HepG2 (cell line): ENCODE measurements around the gene RAD54L. TPM values are rescaled to one million over a fixed set of nuclear protein-coding genes. Genes with fewer than 3 reads are reported as not detected.
A peak's percentile ranks its signal among the peaks of the same experiment; 100 is the strongest.

ENCODE experiments used
- ADNP ChIP-seq: sonication (generic); formaldehyde crosslinking; IDR thresholded peaks from 2 replicates; pipeline ENCODE4 v1.4.0; 2020; ENCODE audit warnings: missing genetic modification reagents
- ATF1 ChIP-seq: IDR thresholded peaks from 2 replicates; pipeline ENCODE4 v1.6.1; 2016; ENCODE audit warnings: mild to moderate bottlenecking, control low read depth
- ATM ChIP-seq: fragments of 450-650 bp; IDR thresholded peaks from 2 replicates; pipeline ENCODE4 v1.7.1; 2017; ENCODE audit warnings: mild to moderate bottlenecking, borderline replicate concordance
- FOXK1 ChIP-seq: sonication (generic); formaldehyde crosslinking; IDR thresholded peaks from 2 replicates; pipeline ENCODE4 v1.4.0; 2020; ENCODE audit warnings: low read depth, missing genetic modification reagents, borderline replicate concordance
- GLI4 ChIP-seq: sonication (generic); formaldehyde crosslinking; IDR thresholded peaks from 2 replicates; pipeline ENCODE4 v1.5.1; 2020; ENCODE audit warnings: missing genetic modification reagents, mild to moderate bottlenecking, moderate library complexity, borderline replicate concordance
- HNRNPUL1 ChIP-seq: fragments of 200-400 bp; formaldehyde crosslinking; IDR thresholded peaks from 2 replicates; pipeline ENCODE4 v1.6.1; 2017; ENCODE audit warnings: low read depth, mild to moderate bottlenecking, low read length, moderate library complexity
- ISL2 ChIP-seq: sonication (generic); formaldehyde crosslinking; IDR thresholded peaks from 2 replicates; pipeline ENCODE4 v1.5.0; 2020; ENCODE audit warnings: missing genetic modification reagents
- SMAD1 ChIP-seq: sonication (generic); formaldehyde crosslinking; IDR thresholded peaks from 2 replicates; pipeline ENCODE4 v1.4.0; 2020; ENCODE audit warnings: missing genetic modification reagents, low read depth, mild to moderate bottlenecking, borderline replicate concordance
- ZBTB7A ChIP-seq: sonication (generic); formaldehyde crosslinking; IDR thresholded peaks from 2 replicates; pipeline ENCODE4 v1.8.0; 2022; ENCODE audit warnings: mild to moderate bottlenecking, missing genetic modification reagents
- polyA plus RNA-seq, 8 experiments: library from polyadenylated mRNA; depleted of rRNA in 3 of 8; stranded (reverse) in 7 of 8; unstranded in 1 of 8; fragments of >200 nt; fragmentation: Illumina TruSeq in 4 of 8; extraction: Trizol in 4 of 8; gene quantifications; 2 replicates each; pipeline versions ENCODE4 v1.2.1 to v1.2.3, GENCODE V29; 2011 to 2016; ENCODE audit warnings: low read depth in 4 of 8, missing spikeins in 1 of 8, mixed read lengths in 1 of 8; ENCODE audit not compliant: insufficient read depth in 1 of 8
- total RNA-seq, 5 experiments: library from RNA; depleted of rRNA; stranded (reverse); fragments of >200 nt; fragmentation: Illumina TruSeq; extraction: Trizol; gene quantifications; 2 replicates each; pipeline ENCODE4 v1.2.3, GENCODE V29; 2016; ENCODE audit warnings: low read depth in 1 of 5
- TF ChIP-seq, protein P1 (sequence below): sonication (generic); formaldehyde crosslinking; IDR thresholded peaks from 2 replicates; pipeline ENCODE4 v1.4.0; 2020; ENCODE audit warnings: missing genetic modification reagents, borderline replicate concordance
- TF ChIP-seq, protein P2 (sequence below): sonication (generic); formaldehyde crosslinking; IDR thresholded peaks from 2 replicates; pipeline ENCODE4 v1.4.0; 2020; ENCODE audit warnings: missing genetic modification reagents
- TF ChIP-seq, protein P3 (sequence below): sonication (generic); formaldehyde crosslinking; IDR thresholded peaks from 2 replicates; pipeline ENCODE4 v1.5.0; 2020; ENCODE audit warnings: missing genetic modification reagents, mild to moderate bottlenecking, borderline replicate concordance
- TF ChIP-seq, protein P4 (sequence below): IDR thresholded peaks from 2 replicates; pipeline ENCODE4 v1.6.1; 2016; ENCODE audit warnings: missing compliant biosample characterization, missing genetic modification reagents, borderline replicate concordance
- TF ChIP-seq, protein P5 (sequence below): fragments of 450-650 bp; IDR thresholded peaks from 2 replicates; pipeline ENCODE4 v1.6.1; 2017; ENCODE audit warnings: mild to moderate bottlenecking

Gene RAD54L
- total and polyA plus RNA-seq, 2 of the 13 experiments (the other 11 are each of a cell fraction or from before 2014, with no cell fraction given), result 10.2 to 30.0 TPM

DNA sequence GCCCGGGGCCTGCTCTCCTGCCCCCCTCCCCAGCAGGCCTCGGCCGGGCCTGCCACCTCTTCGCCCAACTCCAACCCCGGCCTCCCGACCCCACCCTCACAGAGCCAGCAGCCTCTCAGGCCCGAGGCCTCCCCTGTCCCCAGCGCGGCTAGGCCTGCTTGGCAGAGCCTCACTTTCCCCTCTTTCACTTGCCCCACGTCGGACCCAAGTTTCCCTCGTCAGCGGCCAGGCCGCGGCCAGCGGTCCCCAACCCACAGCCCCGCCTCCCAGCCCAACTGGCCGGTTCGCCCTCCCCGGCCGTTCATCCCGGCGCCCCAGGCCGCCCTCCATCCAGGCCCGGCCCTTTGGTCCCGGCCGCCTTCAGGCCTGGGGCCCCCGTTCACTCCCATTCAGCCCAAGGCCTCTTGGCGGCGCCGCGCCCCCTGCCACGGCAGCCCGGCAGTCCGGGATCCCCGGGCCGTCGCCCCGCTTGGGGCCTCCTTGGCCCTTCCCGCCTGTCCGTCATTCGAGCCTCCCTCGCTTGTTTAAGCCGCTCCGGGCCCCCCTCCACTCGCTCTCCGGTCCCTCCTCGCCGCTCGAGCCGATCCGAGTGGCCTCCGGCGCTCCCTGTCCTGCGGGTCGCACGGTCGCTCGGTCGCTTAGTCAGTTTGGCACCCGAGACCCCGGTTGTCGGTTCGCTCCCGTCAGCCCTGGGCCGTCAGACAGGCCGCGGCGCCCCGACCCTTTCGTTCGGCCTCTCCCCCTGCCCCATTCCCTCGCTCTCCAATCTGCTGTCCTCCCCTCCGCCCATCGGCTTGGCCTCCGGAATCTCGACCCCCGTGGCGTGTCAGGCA lies 54.5 kb downstream of the RAD54L start (continued):
- TF ChIP-seq, protein P1, sequence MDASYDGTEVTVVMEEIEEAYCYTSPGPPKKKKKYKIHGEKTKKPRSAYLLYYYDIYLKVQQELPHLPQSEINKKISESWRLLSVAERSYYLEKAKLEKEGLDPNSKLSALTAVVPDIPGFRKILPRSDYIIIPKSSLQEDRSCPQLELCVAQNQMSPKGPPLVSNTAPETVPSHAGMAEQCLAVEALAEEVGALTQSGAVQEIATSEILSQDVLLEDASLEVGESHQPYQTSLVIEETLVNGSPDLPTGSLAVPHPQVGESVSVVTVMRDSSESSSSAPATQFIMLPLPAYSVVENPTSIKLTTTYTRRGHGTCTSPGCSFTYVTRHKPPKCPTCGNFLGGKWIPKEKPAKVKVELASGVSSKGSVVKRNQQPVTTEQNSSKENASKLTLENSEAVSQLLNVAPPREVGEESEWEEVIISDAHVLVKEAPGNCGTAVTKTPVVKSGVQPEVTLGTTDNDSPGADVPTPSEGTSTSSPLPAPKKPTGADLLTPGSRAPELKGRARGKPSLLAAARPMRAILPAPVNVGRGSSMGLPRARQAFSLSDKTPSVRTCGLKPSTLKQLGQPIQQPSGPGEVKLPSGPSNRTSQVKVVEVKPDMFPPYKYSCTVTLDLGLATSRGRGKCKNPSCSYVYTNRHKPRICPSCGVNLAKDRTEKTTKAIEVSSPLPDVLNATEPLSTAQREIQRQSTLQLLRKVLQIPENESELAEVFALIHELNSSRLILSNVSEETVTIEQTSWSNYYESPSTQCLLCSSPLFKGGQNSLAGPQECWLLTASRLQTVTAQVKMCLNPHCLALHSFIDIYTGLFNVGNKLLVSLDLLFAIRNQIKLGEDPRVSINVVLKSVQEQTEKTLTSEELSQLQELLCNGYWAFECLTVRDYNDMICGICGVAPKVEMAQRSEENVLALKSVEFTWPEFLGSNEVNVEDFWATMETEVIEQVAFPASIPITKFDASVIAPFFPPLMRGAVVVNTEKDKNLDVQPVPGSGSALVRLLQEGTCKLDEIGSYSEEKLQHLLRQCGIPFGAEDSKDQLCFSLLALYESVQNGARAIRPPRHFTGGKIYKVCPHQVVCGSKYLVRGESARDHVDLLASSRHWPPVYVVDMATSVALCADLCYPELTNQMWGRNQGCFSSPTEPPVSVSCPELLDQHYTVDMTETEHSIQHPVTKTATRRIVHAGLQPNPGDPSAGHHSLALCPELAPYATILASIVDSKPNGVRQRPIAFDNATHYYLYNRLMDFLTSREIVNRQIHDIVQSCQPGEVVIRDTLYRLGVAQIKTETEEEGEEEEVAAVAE (CRISPR knock-in tag), result no peak
- TF ChIP-seq ISL2 (CRISPR knock-in tag) (peak; percentile 48; the same call in 1 of the 2 replicates), FOXK1 (CRISPR knock-in tag) (no peak), HNRNPUL1 (no peak), ATM (no peak), ADNP (CRISPR knock-in tag) (no peak), SMAD1 (CRISPR knock-in tag) (no peak), GLI4 (no peak), ATF1 (CRISPR knock-in tag) (no peak), ZBTB7A (CRISPR knock-in tag) (no peak)
- TF ChIP-seq, protein P2, sequence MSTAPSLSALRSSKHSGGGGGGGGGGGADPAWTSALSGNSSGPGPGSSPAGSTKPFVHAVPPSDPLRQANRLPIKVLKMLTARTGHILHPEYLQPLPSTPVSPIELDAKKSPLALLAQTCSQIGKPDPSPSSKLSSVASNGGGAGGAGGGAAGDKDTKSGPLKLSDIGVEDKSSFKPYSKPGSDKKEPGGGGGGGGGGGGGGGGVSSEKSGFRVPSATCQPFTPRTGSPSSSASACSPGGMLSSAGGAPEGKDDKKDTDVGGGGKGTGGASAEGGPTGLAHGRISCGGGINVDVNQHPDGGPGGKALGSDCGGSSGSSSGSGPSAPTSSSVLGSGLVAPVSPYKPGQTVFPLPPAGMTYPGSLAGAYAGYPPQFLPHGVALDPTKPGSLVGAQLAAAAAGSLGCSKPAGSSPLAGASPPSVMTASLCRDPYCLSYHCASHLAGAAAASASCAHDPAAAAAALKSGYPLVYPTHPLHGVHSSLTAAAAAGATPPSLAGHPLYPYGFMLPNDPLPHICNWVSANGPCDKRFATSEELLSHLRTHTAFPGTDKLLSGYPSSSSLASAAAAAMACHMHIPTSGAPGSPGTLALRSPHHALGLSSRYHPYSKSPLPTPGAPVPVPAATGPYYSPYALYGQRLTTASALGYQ (CRISPR knock-in tag), result no peak; the same call in 1 of the 2 replicates
- TF ChIP-seq, protein P3, sequence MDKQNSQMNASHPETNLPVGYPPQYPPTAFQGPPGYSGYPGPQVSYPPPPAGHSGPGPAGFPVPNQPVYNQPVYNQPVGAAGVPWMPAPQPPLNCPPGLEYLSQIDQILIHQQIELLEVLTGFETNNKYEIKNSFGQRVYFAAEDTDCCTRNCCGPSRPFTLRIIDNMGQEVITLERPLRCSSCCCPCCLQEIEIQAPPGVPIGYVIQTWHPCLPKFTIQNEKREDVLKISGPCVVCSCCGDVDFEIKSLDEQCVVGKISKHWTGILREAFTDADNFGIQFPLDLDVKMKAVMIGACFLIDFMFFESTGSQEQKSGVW (CRISPR knock-in tag), result no peak
- TF ChIP-seq, protein P4, sequence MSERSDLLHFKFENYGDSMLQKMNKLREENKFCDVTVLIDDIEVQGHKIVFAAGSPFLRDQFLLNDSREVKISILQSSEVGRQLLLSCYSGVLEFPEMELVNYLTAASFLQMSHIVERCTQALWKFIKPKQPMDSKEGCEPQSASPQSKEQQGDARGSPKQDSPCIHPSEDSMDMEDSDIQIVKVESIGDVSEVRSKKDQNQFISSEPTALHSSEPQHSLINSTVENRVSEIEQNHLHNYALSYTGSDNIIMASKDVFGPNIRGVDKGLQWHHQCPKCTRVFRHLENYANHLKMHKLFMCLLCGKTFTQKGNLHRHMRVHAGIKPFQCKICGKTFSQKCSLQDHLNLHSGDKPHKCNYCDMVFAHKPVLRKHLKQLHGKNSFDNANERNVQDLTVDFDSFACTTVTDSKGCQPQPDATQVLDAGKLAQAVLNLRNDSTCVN (CRISPR knock-in tag), result no peak
- TF ChIP-seq, protein P5, sequence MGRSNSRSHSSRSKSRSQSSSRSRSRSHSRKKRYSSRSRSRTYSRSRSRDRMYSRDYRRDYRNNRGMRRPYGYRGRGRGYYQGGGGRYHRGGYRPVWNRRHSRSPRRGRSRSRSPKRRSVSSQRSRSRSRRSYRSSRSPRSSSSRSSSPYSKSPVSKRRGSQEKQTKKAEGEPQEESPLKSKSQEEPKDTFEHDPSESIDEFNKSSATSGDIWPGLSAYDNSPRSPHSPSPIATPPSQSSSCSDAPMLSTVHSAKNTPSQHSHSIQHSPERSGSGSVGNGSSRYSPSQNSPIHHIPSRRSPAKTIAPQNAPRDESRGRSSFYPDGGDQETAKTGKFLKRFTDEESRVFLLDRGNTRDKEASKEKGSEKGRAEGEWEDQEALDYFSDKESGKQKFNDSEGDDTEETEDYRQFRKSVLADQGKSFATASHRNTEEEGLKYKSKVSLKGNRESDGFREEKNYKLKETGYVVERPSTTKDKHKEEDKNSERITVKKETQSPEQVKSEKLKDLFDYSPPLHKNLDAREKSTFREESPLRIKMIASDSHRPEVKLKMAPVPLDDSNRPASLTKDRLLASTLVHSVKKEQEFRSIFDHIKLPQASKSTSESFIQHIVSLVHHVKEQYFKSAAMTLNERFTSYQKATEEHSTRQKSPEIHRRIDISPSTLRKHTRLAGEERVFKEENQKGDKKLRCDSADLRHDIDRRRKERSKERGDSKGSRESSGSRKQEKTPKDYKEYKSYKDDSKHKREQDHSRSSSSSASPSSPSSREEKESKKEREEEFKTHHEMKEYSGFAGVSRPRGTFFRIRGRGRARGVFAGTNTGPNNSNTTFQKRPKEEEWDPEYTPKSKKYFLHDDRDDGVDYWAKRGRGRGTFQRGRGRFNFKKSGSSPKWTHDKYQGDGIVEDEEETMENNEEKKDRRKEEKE, result no peak
